ENCODE data around the gene WNT9B.

Gene WNT9B

GRCh38 chr17:46890638-46891037 lies 39.3 kb downstream of the WNT9B start:
- Histone ChIP-seq H3K36me3 (ENCODE audit: control insufficient read depth in 1 of 2, insufficient read depth in 2 of 2, low read depth in 1 of 2, low read length in 2 of 2) (no peaks in the 10 kb centered on the region), H2BK12ac (ENCODE audit: low read length in 2 of 2) (no peak overlapping the region), H3K4me1 (ENCODE audit: control insufficient read depth, insufficient read depth, low read depth, low read length) (peaks cover 20% of the 10 kb centered on the region), H3K4ac (ENCODE audit: low read depth in 1 of 2, low read length in 2 of 2) (no peak overlapping the region), H2AK5ac (ENCODE audit: low read length, severe bottlenecking) (no peak overlapping the region), H3K27ac (ENCODE audit: low read length, poor library complexity, severe bottlenecking) (no peak overlapping the region), H2AFZ (ENCODE audit: low read depth, low read length) (no peak overlapping the region), H2BK120ac (ENCODE audit: low read depth, low read length) (no peak overlapping the region), H3K4me3 (ENCODE audit: insufficient read depth in 1 of 2, low read depth in 1 of 2, low read length in 2 of 2) (no peak overlapping the region), H2BK5ac (ENCODE audit: low read depth, low read length, poor library complexity, severe bottlenecking) (no peak overlapping the region), H4K91ac (ENCODE audit: low read length) (no peak overlapping the region), H3K18ac (ENCODE audit: low read depth in 1 of 2, low read length in 2 of 2) (no peak overlapping the region), H3K9me3 (ENCODE audit: control insufficient read depth, low read length) (no peaks in the 10 kb centered on the region), H3K4me2 (ENCODE audit: low read length, poor library complexity, severe bottlenecking) (no peak overlapping the region), H4K8ac (ENCODE audit: low read length) (peak overlapping the region; percentile 31), H2BK15ac (ENCODE audit: low read depth, poor library complexity, severe bottlenecking) (no peak overlapping the region), H3K23ac (ENCODE audit: low read length in 2 of 2) (no peak overlapping the region), H3K27me3 (ENCODE audit: control insufficient read depth in 1 of 2, insufficient read depth in 1 of 2, low read length in 2 of 2) (peaks cover 71 to 93% of the 10 kb centered on the region in 2 experiments), H3K14ac (ENCODE audit: low read length in 2 of 2) (no peak overlapping the region), H3K9ac (ENCODE audit: low read length) (no peak overlapping the region), H3K79me1 (replicated peaks; ENCODE audit: low read length, poor library complexity, severe bottlenecking) (no peaks in the 10 kb centered on the region)
- WGBS, result 83% methylated on average over 5 of the region's 6 CpGs
- no peak for DNase-seq

- H3K4me2 ChIP-seq (ENCODE audit: low read length, poor library complexity, severe bottlenecking), result no peak overlapping the region
- 71% methylated on average over 3 of the region's 4 CpGs for WGBS
Measured at GRCh38 chr17:46892192-46892703, 40.9 kb downstream of the WNT9B start.

DNA sequence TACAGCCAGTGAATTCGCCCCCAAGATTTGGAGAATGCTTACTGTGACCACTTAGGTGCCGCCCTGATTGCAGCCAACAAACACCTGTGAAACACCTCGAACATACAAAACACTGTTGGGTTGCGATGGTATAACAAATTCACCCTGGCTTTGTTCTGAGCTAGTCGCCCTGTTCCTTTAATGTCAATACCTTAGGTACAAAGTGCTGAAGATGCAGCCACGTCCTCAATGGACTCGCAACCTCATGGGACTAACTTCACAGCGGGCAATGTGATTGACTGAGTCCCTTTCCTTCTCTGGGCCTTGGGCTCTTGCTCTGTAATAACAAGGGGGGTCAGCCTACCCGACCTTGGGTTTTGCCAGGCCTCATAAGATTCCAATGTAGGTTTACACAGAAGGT lies 42.6 kb downstream of the WNT9B start:
- DNase-seq, result no peak
- Histone ChIP-seq H3K9me3 (ENCODE audit: control insufficient read depth, low read length) (peaks cover 9% of the 10 kb centered on the region), H2BK15ac (ENCODE audit: low read depth, poor library complexity, severe bottlenecking) (no peak overlapping the region), H3K4ac (ENCODE audit: low read depth in 1 of 2, low read length in 2 of 2) (no peak overlapping the region), H3K14ac (ENCODE audit: low read length in 2 of 2) (no peak overlapping the region), H3K79me1 (replicated peaks; ENCODE audit: low read length, poor library complexity, severe bottlenecking) (no peaks in the 10 kb centered on the region), H3K4me3 (ENCODE audit: insufficient read depth in 1 of 2, low read depth in 1 of 2, low read length in 2 of 2) (no peak overlapping the region), H3K23ac (ENCODE audit: low read length in 2 of 2) (no peak overlapping the region), H3K18ac (ENCODE audit: low read depth in 1 of 2, low read length in 2 of 2) (no peak overlapping the region), H3K36me3 (ENCODE audit: control insufficient read depth in 1 of 2, insufficient read depth in 2 of 2, low read depth in 1 of 2, low read length in 2 of 2) (no peaks in the 10 kb centered on the region), H3K27ac (ENCODE audit: low read length, poor library complexity, severe bottlenecking) (no peak overlapping the region), H3K4me2 (ENCODE audit: low read length, poor library complexity, severe bottlenecking) (peak overlapping the region; percentile 27), H2BK5ac (ENCODE audit: low read depth, low read length, poor library complexity, severe bottlenecking) (no peak overlapping the region), H3K27me3 (ENCODE audit: control insufficient read depth in 1 of 2, insufficient read depth in 1 of 2, low read length in 2 of 2) (peaks cover 55 to 74% of the 10 kb centered on the region in 2 experiments), H4K8ac (ENCODE audit: low read length) (no peak overlapping the region), H2BK120ac (ENCODE audit: low read depth, low read length) (no peak overlapping the region), H2AK5ac (ENCODE audit: low read length, severe bottlenecking) (no peak overlapping the region), H3K9ac (ENCODE audit: low read length) (no peak overlapping the region), H2AFZ (ENCODE audit: low read depth, low read length) (no peak overlapping the region), H2BK12ac (ENCODE audit: low read length in 2 of 2) (no peak overlapping the region), H4K91ac (ENCODE audit: low read length) (no peak overlapping the region), H3K4me1 (ENCODE audit: control insufficient read depth, insufficient read depth, low read depth, low read length) (peaks cover 21% of the 10 kb centered on the region)
- whole genome bisulfite sequencing, result 80% methylated on average over 9 of the region's 9 CpGs

More at GRCh38 chr17:46892192-46892703, 40.9 kb downstream of the WNT9B start:
- H3K23ac ChIP-seq (ENCODE audit: low read length in 2 of 2), result no peak overlapping the region
- H3K79me1 ChIP-seq (replicated peaks; ENCODE audit: low read length, poor library complexity, severe bottlenecking), result no peaks in the 10 kb centered on the region
- H3K27me3 ChIP-seq (ENCODE audit: control insufficient read depth in 1 of 2, insufficient read depth in 1 of 2, low read length in 2 of 2), result peaks cover 72 to 89% of the 10 kb centered on the region in 2 experiments
- no peaks in the 10 kb centered on the region for H3K36me3 ChIP-seq (ENCODE audit: control insufficient read depth in 1 of 2, insufficient read depth in 2 of 2, low read depth in 1 of 2, low read length in 2 of 2)
- no peak overlapping the region for H2AFZ ChIP-seq (ENCODE audit: low read depth, low read length)
- no peak for DNase-seq
- no peak overlapping the region for H2AK5ac ChIP-seq (ENCODE audit: low read length, severe bottlenecking)
- H3K4ac ChIP-seq (ENCODE audit: low read depth in 1 of 2, low read length in 2 of 2), result no peak overlapping the region
- H2BK120ac ChIP-seq (ENCODE audit: low read depth, low read length), result no peak overlapping the region
- no peak overlapping the region for H2BK12ac ChIP-seq (ENCODE audit: low read length in 2 of 2)
- H2BK15ac ChIP-seq (ENCODE audit: low read depth, poor library complexity, severe bottlenecking), result no peak overlapping the region
- no peaks in the 10 kb centered on the region for H3K9me3 ChIP-seq (ENCODE audit: control insufficient read depth, low read length)
- H3K18ac ChIP-seq (ENCODE audit: low read depth in 1 of 2, low read length in 2 of 2), result no peak overlapping the region
- no peak overlapping the region for H3K14ac ChIP-seq (ENCODE audit: low read length in 2 of 2)
- H2BK5ac ChIP-seq (ENCODE audit: low read depth, low read length, poor library complexity, severe bottlenecking), result no peak overlapping the region
- H4K91ac ChIP-seq (ENCODE audit: low read length), result no peak overlapping the region
- H3K4me3 ChIP-seq (ENCODE audit: insufficient read depth in 1 of 2, low read depth in 1 of 2, low read length in 2 of 2), result no peak overlapping the region
- H3K4me1 ChIP-seq (ENCODE audit: control insufficient read depth, insufficient read depth, low read depth, low read length), result peaks cover 21% of the 10 kb centered on the region
- no peak overlapping the region for H3K9ac ChIP-seq (ENCODE audit: low read length)
- no peak overlapping the region for H4K8ac ChIP-seq (ENCODE audit: low read length)
- no peak overlapping the region for H3K27ac ChIP-seq (ENCODE audit: low read length, poor library complexity, severe bottlenecking)

DNA sequence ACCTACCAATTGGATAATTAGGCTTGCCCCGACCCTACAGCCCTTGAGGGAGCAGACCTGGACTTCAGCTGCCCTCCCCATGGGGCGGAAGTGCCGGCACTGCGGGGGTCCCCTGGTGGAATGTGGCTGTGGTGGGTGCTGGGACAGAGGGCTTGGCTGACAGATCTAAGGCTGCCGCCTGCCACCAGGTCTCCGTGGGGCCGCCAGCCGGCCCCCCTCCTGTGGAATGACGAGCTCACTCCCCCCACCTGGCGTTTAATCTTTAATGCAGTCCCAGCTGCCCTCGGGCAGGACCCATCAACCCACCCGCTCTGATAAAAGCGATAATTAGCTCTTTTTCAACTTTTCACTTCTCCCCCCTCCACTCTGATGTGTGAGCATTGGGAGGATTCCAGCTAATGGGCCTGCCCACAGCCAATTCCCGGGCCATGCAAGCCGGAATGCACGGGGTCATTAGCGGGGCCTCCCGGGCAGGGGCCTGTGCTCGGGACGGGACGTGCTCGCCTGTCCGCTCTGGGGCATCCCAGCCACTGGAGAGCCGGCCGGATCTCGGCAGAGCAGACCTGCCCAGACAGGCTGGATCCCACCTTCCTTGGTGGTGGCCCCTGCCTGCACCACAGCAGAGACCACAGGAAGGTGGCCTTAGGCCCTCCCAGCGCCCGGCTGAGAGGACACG lies 43.2 kb downstream of the WNT9B start:
- H2BK5ac ChIP-seq (ENCODE audit: low read depth, low read length, poor library complexity, severe bottlenecking), result no peak overlapping the region
- no peak overlapping the region for H3K4me3 ChIP-seq (ENCODE audit: insufficient read depth in 1 of 2, low read depth in 1 of 2, low read length in 2 of 2)
- no peak overlapping the region for H2AK5ac ChIP-seq (ENCODE audit: low read length, severe bottlenecking)
- WGBS, result 40% methylated on average over 29 of the region's 29 CpGs
- peaks cover 49 to 73% of the 10 kb centered on the region in 2 experiments for H3K27me3 ChIP-seq (ENCODE audit: control insufficient read depth in 1 of 2, insufficient read depth in 1 of 2, low read length in 2 of 2)
- no peak overlapping the region for H2AFZ ChIP-seq (ENCODE audit: low read depth, low read length)
- peaks cover 9% of the 10 kb centered on the region for H3K9me3 ChIP-seq (ENCODE audit: control insufficient read depth, low read length)
- H4K8ac ChIP-seq (ENCODE audit: low read length), result no peak overlapping the region
- H3K4ac ChIP-seq (ENCODE audit: low read depth in 1 of 2, low read length in 2 of 2), result no peak overlapping the region
- no peak overlapping the region for H3K23ac ChIP-seq (ENCODE audit: low read length in 2 of 2)
- no peak overlapping the region for H3K14ac ChIP-seq (ENCODE audit: low read length in 2 of 2)
- no peak overlapping the region for H2BK120ac ChIP-seq (ENCODE audit: low read depth, low read length)
- peak overlapping the region; percentile 56 for H2BK15ac ChIP-seq (ENCODE audit: low read depth, poor library complexity, severe bottlenecking)
- peak overlapping the region; percentile 27 for H3K4me2 ChIP-seq (ENCODE audit: low read length, poor library complexity, severe bottlenecking)
- H3K4me1 ChIP-seq (ENCODE audit: control insufficient read depth, insufficient read depth, low read depth, low read length), result peaks cover 21% of the 10 kb centered on the region
- no peak overlapping the region for H3K27ac ChIP-seq (ENCODE audit: low read length, poor library complexity, severe bottlenecking)
- no peaks in the 10 kb centered on the region for H3K79me1 ChIP-seq (replicated peaks; ENCODE audit: low read length, poor library complexity, severe bottlenecking)
- DNase-seq, result no peak
- H3K9ac ChIP-seq (ENCODE audit: low read length), result no peak overlapping the region
- no peaks in the 10 kb centered on the region for H3K36me3 ChIP-seq (ENCODE audit: control insufficient read depth in 1 of 2, insufficient read depth in 2 of 2, low read depth in 1 of 2, low read length in 2 of 2)
- H3K18ac ChIP-seq (ENCODE audit: low read depth in 1 of 2, low read length in 2 of 2), result no peak overlapping the region
- H4K91ac ChIP-seq (ENCODE audit: low read length), result no peak overlapping the region
- H2BK12ac ChIP-seq (ENCODE audit: low read length in 2 of 2), result no peak overlapping the region

All from mesenchymal stem cell (in vitro differentiated cells and primary cell).